ENCODE measurements around the gene CDK7.
A peak's percentile ranks its signal among the peaks of the same experiment; 100 is the strongest.

DNA sequence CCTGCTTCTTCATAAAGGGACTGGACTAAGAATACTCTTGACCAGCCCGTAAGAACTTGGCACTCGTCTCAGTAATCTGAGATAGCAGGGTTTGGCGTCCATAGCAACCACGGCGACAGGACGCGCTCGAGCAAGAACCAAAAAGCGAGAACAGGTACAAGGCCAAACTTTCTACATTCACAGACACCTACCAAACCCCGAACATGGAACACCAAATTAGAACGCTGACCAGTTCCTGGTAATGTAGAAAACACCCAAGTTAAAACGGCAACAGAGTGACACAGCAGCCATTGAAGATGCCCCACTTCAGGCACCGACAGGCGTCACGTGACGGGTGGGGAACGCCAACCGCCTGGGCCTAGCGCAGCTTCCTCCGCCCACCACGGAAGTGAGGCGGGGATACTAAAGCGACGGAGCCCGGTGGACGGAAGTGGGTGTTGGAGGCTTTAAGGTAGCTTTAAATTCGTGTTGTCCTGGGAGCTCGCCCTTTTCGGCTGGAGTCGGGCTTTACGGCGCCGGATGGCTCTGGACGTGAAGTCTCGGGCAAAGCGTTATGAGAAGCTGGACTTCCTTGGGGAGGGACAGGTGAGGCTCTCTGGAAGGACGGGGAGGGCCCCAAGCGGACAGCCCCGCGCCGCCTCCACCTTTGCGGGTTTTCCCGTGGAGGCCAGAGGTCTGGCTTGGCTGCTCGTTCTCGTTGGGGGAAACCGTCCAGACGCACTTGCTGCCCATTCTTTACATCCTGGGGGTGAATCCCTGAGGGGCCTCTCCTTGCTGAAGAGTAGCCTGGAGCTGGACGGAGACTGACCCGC, at the start of gene CDK7:
- TF ChIP-seq POLR2A (IDR thresholded peaks at IDR 0.05): peak; percentile 33 to 47
- TF ChIP-seq, protein P1, sequence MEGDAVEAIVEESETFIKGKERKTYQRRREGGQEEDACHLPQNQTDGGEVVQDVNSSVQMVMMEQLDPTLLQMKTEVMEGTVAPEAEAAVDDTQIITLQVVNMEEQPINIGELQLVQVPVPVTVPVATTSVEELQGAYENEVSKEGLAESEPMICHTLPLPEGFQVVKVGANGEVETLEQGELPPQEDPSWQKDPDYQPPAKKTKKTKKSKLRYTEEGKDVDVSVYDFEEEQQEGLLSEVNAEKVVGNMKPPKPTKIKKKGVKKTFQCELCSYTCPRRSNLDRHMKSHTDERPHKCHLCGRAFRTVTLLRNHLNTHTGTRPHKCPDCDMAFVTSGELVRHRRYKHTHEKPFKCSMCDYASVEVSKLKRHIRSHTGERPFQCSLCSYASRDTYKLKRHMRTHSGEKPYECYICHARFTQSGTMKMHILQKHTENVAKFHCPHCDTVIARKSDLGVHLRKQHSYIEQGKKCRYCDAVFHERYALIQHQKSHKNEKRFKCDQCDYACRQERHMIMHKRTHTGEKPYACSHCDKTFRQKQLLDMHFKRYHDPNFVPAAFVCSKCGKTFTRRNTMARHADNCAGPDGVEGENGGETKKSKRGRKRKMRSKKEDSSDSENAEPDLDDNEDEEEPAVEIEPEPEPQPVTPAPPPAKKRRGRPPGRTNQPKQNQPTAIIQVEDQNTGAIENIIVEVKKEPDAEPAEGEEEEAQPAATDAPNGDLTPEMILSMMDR (IDR thresholded peaks at IDR 0.05): peak in 1 of 4 experiments; percentile 15

Measured in uterus (tissue), 2 donors.